Left renal cortex interstitium (tissue), 4 donors: Measurements from ENCODE around the gene GRK3. TPM values are rescaled to one million over a fixed set of nuclear protein-coding genes. Genes with fewer than 3 reads are reported as not detected.

ENCODE experiments used
- DNase-seq, 4 donors: peaks; one replicate each; pipeline ENCODE4 v3.0.0-alpha.2; 2013; ENCODE audit warnings: low read depth in 4 of 4, low spot score in 2 of 4, missing footprints in 1 of 4
- polyA plus RNA-seq, 4 donors: library from polyadenylated mRNA; unstranded; fragments of 120-200 nt; gene quantifications; one replicate each; pipeline ENCODE4 v1.2.1, GENCODE V29; 2013; ENCODE audit not compliant: insufficient read length in 4 of 4

Gene GRK3
- polyA plus RNA-seq, 4 donors, result 8.9 to 10.5 (median 9.7) TPM

DNA sequence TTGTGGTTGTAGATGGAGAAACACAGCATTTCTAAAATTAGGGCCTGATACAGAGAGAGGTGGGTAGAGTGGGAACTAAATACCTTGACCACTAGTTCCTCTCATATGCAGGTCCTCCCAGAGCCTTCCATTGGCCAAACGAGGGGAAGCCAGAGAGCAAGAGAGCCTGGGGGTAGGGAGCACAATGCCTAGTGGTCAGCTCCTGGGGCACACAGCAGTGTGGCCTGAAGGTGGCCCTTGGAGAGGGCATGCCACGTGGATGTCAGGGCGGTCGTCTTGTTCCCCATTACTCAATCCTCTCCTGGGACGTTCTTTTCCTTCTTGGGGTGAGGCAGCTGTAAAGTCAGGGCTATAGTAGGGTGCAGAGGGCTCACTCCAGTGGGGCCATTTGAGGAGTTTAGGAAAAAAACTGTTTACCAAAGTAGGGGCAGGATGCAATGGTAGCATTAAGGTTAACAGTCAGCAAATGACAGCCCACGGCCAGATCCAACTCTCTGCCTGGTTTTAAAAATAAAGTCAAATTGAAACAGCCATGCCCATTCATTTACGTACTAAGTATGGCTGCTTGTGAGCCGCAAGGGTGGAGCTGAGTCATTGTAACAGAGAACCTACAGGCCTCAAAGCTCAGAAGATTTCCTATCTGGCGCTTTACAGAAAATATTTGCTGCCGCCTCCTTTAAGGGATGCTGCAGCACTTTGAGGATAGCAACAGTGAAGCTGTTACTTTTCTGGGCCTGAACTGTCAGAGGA, 185.1 kb downstream of the GRK3 start:
- DNase-seq, result no peak

DNA sequence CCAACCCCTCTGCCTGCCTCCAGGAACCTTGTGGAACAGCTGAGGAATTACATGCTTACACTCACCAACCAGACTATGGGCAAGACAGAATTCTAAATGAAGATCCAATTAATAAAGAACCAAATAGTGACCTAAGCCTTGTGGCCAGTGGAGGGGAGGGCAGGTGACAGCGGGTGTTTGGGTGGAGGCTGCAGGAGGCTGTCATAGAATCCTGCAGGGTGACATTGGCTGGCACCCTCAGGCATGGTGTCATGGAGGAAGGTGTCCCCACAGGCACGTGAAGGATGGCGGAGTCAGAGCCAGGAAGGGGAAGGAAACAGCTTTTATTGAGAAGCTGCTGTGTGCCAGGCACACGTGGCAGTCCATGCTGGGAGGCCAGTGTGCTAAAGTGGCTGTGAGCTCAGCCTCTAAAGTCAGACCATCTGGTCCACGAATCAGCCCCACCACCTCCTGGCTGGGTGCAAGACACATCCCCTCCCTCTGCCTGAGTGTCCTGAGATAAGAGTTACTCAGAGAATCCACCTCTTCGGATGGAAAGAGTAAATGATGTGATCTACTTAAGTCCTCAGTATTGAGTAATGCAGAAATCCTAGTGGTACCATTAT, 186.2 kb downstream of the GRK3 start:
- no peak for DNase-seq

DNA sequence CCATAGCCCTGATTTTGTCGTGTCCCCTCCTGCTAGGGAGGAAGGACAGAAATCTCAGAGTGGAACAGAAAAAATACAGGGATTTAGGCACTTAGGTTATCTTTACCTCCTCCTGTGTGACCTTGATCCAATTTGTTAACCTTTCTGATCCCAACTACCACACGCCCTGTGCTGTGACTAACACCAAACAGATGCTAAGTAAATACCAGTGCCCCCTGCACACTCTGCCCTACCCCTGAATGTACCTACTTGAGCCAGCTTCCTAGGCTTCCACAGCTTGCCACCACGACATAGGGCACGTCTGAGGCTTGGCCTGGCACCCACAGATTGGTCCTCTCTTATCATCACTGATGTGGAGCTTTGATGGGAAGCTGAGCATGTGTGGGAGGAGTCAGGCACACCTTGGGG, 186.7 kb downstream of the GRK3 start:
- DNase-seq, result no peak

DNA sequence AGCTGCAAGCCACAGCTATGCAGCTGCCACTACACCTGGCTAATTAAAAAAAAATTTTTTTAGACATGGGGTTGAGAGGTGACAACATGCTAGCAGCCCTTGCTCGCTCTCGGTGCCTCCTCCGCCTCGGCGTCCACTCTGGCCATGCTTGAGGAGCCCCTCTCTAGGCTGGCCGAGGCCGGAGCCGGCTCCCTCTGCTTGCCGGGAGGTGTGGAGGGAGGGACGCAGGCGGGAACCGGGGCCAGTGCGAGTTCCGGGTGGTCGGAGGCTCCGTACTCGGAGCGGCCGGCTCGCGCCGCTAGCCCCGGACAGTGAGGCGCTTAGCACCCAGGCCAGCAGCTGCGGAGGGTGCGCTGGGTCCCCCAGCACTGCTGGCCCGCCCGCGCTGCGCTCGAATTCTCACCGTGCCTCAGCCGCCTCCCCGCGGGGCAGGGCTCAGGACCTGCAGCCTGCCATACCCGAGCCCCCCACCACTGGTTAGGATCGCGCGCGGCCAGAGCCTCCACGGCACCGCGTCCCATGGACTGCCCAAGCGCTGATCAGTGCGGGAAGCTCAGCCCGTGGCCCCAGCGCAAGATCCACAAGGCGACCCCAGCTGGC, 188.2 kb downstream of the GRK3 start:
- DNase-seq, result no peak

DNA sequence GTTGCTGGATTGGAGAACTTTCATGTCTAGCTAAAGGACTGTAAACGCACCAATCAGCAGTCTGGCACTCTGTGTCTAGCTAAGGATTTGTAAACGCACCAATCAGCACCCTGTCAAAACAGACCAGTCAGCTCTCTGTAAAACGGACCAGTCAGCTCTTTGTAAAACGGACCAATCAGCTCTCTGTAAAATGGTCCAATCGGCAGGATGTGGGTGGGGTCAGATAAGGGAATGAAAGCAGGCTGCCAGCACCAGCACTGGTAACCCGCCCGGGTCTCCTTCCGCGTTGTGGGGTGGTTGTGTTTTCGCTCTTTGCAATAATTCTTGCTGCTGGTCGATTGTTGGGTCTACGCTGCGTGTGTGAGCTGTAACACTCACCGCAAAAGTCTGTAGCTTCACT, 188.8 kb downstream of the GRK3 start:
- no peak for DNase-seq

DNA sequence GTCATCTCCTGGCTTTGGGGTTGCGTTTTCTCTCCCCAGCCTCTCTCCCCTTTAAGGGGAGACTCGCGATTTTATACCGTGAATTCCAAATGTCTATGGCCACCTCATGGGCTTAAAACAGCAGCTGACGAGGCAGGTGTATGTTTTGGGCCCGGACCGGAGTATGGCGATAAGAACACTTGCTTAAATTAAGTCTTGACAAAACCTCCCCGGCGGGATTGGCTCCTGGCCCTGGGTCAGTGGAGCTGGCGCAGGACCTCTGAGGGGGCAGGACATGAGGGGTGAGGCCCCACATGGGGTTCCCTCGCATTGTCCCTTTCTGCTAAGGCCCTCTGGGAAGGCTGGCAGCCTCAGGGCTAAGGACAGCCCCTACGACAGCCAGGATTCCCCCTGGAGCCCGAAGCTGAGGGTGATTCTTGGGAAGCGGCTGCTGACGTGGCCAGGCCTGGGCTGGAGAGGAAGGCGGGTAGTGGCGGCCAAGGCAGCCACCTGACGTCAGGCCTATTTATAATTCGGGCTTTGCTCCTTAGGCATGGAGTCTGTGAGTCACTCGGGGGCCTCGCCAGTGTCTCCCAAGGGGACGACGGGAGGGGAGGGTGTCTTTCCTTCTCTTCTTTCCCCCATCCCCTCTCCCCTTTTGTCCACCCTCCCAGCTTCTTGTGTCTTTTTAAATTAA, 190.2 kb downstream of the GRK3 start:
- DNase-seq, result no peak

DNA sequence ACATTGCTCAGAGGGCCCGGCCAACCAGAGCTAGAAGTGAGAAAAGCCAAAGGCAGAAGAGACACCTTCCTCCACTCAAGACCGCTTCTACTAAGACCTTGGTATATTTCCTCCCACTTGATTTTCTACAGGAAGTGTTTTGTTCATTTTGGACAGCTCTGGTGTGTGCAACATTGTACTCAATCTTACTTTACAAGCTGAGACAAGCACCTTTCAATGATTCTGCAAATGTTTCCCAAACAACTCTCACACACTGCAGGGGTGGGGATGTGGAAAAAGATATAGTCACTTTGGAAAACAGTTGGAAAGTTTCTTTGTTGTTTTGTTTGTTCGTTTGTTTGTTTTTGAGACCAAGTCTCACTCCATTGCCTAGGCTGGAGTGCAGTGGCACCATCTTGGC, 193.2 kb downstream of the GRK3 start:
- no peak for DNase-seq

DNA sequence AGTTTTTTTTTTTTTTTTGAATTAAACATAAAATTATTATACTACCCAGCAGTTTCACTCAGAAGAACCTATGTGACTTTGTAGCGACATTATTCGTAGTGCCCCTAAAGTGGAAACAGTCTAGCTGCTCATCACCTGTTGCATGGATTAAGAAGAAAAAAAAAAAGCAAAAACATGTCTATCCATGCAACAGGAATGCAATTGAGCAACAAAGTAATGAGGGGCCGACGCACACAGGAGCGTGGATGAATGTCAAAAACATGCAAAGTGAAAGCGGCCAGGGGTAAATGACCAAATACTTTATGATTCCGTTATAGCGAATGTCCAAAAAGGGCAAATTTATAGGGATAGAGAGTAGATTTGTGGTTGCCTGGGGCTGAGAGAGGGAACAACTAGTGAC, 193.8 kb downstream of the GRK3 start:
- no peak for DNase-seq

DNA sequence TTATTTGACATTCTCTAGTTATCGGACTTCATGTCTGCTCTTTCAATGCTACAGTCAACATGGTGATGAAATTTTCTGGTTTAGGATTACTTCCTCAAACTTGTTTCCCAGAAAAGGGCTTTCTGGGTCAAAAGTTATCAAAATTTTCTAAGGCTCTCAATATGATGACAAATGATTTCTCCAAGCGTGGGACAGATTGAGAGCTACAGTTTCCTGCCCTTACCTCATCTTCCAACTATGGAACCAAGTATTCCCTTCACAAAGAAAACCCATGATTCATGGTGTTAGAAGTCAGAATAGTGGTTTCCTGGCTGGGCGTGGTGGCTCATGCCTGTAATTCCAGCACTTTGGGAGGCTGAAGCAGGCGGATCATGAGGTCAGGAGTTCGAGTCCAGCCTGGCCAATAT, 195.4 kb downstream of the GRK3 start:
- DNase-seq, result no peak

DNA sequence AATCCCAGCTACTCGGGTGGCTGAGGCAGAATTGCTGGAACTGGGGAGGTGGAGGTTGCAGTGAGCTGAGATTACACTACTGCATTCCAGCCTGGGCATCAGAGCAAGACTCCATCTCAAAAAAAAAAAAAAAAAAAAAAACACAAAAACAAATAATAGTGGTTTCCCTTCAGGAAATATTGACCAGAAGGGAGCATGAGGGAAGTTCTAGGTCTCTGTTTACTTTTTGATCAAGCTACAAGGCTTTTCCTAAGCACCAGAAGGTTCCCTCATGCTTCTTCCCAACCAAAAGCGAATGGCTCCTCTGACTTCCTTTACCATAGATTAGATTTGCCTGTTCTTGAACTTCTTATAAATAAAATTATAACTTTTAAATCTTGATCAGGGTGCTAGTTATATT, 195.8 kb downstream of the GRK3 start:
- no peak for DNase-seq

DNA sequence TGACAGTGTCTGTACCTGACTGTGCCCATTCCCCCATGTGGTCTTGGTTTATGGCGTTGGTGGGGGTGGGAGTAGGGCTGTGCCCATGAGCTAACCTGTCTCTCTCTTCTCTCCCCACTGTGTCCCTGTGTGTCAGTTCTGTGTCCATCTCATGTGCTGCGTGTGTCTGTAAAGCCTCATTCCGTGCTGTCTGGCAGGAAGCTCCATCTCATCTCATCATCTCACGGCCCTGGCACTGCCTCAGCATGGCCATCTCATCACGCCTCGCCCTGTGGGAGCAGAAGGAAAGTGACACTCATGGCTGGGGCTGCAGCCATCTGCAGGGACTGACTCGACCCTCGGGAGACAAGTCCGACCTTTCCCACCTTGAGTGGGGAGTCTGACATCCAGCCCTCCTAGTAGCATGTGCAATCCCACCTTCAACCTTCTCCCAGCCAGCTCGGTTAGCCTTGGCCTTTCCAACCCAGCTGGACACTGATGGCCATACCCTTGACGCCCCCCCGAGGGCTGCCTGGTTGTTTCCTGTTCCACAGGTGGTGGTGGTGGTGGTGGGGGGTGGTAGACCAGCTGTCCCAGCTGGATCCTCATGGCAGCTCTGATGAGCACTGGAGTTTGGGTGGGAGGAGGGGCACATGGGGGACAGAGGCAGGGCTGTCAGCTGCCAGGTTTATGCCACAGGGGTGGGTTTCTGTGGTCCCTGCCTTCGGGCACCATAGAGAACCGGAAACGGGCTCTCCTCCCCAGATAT, 196.5 kb downstream of the GRK3 start:
- DNase-seq, result no peak

DNA sequence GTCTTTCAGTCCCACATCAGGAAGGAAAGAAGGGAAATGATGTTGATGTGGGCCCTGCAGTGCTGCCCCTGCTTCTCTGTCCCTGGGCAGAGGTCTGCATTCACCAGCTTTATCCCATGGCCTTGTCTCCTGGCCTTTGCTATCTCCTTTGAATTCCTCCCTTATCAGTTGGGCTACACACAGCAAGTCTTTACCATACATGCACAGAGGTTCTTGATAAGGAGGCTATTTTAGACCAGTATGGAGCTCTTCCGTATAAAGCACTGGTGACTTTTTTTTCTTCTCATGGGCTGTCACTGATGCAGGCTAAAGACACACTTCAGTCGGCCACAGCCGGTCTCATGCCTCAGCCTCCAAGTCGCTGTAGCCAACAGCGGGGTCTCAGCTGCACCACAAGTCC, 197.7 kb downstream of the GRK3 start:
- DNase-seq, result no peak

DNA sequence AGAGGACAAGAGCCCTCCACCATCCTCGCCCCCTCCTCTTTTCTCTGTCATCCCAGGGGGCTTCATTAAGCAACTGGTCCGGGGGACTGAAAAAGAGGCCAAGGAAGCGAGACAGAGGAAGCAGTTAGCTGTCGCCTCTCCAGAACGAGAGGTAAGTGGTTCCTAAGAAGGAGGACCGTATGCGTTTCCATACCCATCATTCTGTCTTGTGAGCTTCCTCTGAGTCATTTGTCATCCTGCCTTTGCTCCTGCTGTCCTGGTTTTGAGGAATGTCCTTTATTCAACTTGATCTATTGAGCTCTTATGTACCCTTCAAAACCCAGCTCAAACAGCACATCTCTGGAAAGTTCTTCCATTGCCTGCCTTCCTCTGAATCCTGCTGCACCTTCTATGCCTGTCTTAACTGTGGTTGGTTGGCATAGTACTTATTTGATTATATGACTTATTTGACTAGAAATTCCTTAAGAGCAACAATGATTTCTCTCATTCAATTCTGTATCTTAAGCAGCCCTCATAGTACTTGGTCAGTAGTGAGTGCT, 198.8 kb downstream of the GRK3 start:
- DNase-seq, result no peak

DNA sequence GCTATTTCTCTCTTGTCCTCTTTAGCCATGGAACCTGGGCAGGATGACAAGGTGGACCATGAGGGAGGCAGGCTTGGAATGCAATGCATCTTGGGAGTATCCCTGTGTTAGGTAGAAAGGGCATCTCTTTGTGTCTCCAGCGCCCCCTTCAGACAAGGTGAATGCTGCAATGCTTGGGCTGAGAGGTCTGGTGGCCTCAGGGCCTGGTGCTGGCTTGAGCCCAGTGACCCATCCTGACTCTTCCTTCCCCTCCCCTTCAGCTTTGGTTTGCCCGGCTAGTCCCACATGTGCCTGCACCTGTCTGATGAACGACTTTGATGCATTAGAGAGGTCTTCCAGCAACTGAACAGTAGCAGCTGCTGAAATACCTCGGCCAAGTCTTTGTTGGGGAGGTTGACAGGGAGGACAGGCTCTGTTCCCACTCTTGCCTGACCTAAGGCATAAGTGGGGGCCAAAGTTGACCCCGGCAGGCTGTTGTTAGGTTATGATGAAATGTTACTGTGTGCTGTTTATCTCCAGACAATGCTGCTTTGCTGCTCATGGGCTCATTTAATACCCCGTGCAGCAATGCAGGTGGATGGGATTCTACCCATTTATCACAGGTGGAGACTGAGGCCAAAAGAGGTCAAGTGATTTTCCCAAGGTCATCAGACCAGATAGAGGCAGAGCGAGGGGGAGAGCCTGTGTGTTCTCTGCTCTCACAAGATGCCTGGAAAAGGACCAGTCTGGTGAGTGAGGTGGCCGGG, 200.0 kb downstream of the GRK3 start:
- DNase-seq, result no peak

DNA sequence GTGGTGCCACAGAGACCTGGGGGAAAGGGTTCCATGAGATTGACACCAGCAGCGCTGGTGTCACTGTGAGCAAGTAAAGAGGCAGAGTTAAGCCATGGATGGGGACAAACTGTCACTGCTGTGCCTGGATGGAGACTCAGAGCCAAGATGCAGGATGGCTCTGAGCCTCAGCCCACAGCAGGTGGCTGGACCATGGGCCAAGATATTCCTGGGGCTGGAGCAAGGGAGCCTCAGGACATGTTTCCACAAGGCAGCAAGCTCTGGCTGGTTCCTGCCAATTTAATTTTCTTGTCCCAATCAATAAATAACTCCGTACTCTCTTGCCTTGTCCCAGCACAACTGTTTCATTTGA, 200.5 kb downstream of the GRK3 start:
- DNase-seq, result no peak

DNA sequence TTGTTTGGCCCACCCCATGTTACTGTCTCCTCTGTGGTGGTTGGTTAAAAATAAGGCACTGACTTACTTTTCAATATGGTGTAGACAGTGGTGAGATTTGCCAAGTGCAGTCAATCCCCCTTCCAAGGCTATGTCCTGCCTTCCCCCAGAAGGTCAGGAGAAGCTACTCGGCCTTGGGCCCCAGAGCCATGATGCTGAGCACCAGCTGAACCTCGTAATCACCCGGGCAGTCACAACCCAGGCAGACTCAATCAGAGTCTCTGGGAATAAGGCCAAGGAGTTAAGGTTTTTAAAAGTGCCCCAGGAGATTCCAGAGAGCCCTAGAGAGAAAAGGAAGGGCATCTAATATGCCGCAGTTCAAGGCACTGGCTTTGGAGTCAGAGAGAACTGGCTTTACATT, 201.3 kb downstream of the GRK3 start:
- DNase-seq, result no peak

DNA sequence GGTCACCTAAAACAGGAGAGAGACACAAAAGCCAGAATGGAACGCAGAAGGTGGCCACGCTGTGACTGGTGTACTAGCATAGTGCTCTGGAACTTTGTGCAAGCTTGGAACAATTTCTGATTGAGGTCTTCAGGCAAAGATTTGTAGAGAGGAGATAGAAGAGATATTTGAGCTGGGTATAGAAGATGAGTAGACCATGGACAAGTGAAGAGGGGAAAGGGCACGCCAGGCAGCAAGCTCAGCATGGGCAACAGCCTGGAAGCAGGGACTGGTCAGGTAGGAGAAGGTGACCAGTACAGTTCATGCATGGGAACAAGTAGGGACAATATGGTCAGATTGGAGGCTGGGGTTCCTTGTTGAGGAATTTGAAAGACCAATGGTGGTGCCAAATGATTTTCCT, 201.9 kb downstream of the GRK3 start:
- no peak for DNase-seq

DNA sequence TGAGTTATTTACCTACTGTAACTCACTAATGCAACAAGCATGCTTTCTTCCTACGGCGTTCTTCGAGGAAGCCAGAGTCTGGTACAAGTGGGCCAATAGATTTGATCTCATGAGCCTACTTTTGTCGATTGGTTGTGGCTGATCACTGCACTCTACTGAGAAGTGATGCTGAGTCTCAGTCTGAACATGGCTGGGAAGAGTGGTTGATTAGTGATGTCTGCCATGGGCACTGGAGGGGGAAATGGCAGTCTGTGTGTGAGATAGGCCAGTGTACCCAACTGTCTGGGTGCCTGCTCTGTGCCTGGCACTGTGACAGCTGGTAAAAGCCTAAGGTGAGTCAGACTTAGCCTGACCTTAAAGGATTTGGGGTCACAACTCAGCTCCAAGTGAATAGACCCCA, 205.9 kb downstream of the GRK3 start:
- no peak for DNase-seq

DNA sequence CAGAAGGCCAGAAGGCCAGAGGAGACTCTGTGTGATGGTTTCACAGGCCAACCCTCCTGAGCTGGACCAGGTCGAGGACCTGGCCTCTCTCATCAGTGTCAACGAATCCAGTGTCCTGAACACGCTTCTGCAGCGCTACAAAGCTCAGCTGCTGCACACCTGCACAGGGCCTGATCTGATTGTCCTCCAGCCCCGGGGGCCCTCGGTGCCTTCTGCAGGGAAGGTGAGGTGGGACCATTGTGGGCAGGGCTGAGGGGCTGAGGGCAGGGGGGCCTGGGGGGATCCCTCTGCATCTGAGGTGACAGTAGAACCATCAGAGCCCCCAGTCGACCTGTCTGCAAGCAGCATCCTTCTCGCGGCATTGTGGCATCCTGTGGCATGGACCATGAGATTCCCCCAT, 207.8 kb downstream of the GRK3 start:
- DNase-seq, result no peak

DNA sequence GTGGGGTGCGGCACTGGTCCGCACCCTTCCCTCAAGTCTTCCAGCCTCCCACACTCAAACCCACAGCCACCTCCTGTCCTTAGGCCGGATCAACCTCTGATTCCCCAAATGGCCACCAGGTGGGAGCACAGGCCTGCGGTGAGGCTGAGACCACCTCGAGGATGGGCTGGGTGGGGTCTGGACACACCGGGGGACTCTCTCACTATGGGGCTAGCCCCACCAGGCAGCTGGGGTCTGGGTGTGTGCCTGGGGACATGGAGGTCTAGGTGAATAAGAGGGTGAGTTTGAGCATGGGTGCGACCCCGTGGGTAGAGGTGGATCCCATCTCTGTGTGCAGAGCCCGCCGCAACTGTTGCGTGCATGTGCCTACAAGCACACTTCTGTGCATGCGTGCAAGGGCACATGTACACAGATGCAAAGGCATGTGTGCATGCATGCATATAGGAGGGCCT, 210.1 kb downstream of the GRK3 start:
- DNase-seq, result no peak
